ENCODE measurements around the gene SIGLEC15.
"Not testable (repeated sequence)": the region's sequence is repeated elsewhere in the genome, so short reads cannot be mapped to it uniquely, and the experiment has no call there.

Gene SIGLEC15

GRCh38 chr18:45825258-45826044 lies at the start of gene SIGLEC15:
Gene SIGLEC15 (plus strand): TSS chr18:45825675. CDS start chr18:45825729, 54 bp downstream.
- no peak for DNase-seq

- no peak for DNase-seq
Observed at GRCh38 chr18:45775743-45776142, 49.7 kb upstream of the SIGLEC15 start.

GRCh38 chr18:45777393-45777792 lies 48.1 kb upstream of the SIGLEC15 start:
- DNase-seq, result no peak

- no peak for DNase-seq
Observed at GRCh38 chr18:45780568-45780967, 44.9 kb upstream of the SIGLEC15 start.

GRCh38 chr18:45782662-45783061 lies 42.8 kb upstream of the SIGLEC15 start:
- DNase-seq, result no peak

- no peak for DNase-seq
Observed at GRCh38 chr18:45783097-45784075, 42.1 kb upstream of the SIGLEC15 start.

- peak; percentile 23 for DNase-seq
Observed at GRCh38 chr18:45785134-45785533, 40.3 kb upstream of the SIGLEC15 start.

- no peak for DNase-seq
Observed at GRCh38 chr18:45786941-45787340, 38.5 kb upstream of the SIGLEC15 start.

- no peak for DNase-seq
Observed at GRCh38 chr18:45787346-45787745, 38.1 kb upstream of the SIGLEC15 start.

GRCh38 chr18:45788861-45789260 lies 36.6 kb upstream of the SIGLEC15 start:
- DNase-seq, result no peak

GRCh38 chr18:45792506-45793263 lies 32.8 kb upstream of the SIGLEC15 start:
- DNase-seq, result no peak

- no peak for DNase-seq
Observed at GRCh38 chr18:45793264-45793965, 32.1 kb upstream of the SIGLEC15 start.

- no peak for DNase-seq
Observed at GRCh38 chr18:45801416-45802004, 24.0 kb upstream of the SIGLEC15 start.

- DNase-seq, result no peak
Observed at GRCh38 chr18:45802814-45803492, 22.5 kb upstream of the SIGLEC15 start.

- DNase-seq, result no peak
Observed at GRCh38 chr18:45805551-45805950, 19.9 kb upstream of the SIGLEC15 start.

- DNase-seq, result no peak
Observed at GRCh38 chr18:45806226-45806625, 19.2 kb upstream of the SIGLEC15 start.

GRCh38 chr18:45807144-45807543 lies 18.3 kb upstream of the SIGLEC15 start:
- DNase-seq, result peak; percentile 21

- DNase-seq, result not testable (repeated sequence)
Observed at GRCh38 chr18:45814733-45815132, 10.7 kb upstream of the SIGLEC15 start.

GRCh38 chr18:45817543-45817942 lies 7.9 kb upstream of the SIGLEC15 start:
- no peak for DNase-seq

GRCh38 chr18:45818765-45819164 lies 6.7 kb upstream of the SIGLEC15 start:
- DNase-seq, result not testable (repeated sequence)

- no peak for DNase-seq
Observed at GRCh38 chr18:45820106-45820745, 5.2 kb upstream of the SIGLEC15 start.
